Activated CD8-positive, alpha-beta memory T cell treated with anti-CD3 and anti-CD28 coated beads for 4 hours (primary cell): ENCODE data around the gene PAPOLG.

Experiments used
- DNase-seq, 2 donors: peaks; one replicate each; pipeline ENCODE4 v3.0.0-alpha.2; 2020; ENCODE audit warnings: low read depth in 2 of 2

PAPOLG gene

GRCh38 chr2:60756097-60757087, at the start of gene PAPOLG:
TSS of gene PAPOLG (plus strand) at chr2:60756268. CDS start at chr2:60756479, 211 bp downstream.
- DNase-seq: peak; percentile 93

- DNase-seq: no peak
Measured at GRCh38 chr2:60707750-60708371, 48.2 kb upstream of the PAPOLG start.

- DNase-seq: no peak
Measured at GRCh38 chr2:60708630-60709320, 47.3 kb upstream of the PAPOLG start.

DNA sequence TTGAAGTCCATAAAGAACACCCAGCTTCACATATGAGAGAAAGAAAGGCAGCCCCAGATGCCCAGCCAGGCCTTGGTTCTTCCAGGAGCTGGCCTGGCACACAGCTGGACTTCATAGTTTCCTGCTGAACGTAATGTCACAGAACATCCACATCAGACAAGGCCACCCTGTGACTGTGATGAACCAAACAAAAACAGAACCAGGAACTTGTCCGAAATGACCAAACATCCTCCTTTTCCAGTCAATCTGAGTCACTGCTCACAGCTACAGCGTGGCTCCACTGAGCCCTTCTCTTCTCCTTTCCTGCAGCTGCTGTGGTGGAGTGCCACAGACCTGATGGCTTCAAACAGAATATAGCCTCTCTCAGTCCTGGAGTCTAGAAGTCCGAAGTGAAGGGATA, 45.4 kb upstream of the PAPOLG start:
- DNase-seq: no peak

GRCh38 chr2:60715561-60715960, 40.5 kb upstream of the PAPOLG start:
- DNase-seq: no peak

DNA sequence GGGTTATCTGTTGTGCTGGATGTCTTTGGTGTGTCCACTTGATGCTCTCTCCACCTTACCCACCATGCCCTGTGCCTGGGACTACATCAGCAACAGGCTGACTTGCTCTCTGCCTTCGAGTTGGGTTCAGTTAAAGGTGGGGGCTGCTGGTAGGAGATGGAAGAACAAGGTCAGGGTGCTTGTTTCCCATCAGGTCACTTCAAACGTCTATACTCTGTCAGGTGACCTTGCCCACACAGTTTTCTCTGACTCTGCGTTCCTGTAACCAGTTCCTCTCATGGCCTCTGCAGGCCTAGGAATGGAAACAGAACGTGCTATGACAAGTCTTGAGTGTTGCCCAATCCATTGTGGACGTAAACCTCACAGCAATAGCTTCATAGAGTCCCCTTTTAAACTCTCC, 38.4 kb upstream of the PAPOLG start:
- DNase-seq: no peak

GRCh38 chr2:60719331-60719730, 36.7 kb upstream of the PAPOLG start:
- DNase-seq: no peak

GRCh38 chr2:60725466-60725865, 30.6 kb upstream of the PAPOLG start:
- no peak for DNase-seq

DNA sequence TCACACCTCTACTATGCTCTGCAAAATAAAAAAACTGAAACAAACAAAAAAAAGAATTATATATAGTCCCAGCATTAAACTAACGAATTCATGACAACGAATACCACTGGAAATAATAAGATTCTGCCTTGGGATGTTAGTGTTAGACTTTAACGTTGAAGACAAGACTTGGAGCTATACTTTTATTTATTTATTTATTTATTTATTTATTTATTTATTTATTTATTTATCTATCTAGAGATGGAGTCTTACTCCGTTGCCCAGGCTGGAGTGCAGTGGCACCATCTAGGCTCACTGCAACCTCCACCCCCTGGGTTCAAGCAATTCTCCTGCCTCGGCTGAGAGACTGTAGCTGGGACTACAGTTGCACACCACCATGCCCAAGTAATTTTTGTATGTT, 27.2 kb upstream of the PAPOLG start:
- DNase-seq: no peak

GRCh38 chr2:60735496-60736250, 20.4 kb upstream of the PAPOLG start:
- DNase-seq: no peak

DNA sequence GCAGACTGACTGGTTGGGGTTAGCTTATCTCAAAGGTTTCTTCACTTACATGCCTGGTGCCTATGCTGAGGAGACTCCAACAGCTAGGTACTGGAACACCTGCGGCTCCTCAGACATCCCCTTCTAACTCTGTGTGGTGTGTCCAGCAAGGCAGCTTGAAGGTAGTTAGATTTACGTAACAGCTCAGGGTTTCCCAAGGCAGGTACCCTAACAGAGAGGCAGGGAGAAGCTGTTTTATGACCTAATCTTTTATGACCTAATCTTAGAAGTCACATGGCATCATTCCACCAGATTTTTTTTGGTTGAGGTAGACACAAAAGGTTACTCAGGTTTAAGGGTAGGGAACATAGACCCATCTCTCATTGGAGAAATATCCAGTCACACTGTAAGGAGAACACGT, 17.4 kb upstream of the PAPOLG start:
- no peak for DNase-seq

DNA sequence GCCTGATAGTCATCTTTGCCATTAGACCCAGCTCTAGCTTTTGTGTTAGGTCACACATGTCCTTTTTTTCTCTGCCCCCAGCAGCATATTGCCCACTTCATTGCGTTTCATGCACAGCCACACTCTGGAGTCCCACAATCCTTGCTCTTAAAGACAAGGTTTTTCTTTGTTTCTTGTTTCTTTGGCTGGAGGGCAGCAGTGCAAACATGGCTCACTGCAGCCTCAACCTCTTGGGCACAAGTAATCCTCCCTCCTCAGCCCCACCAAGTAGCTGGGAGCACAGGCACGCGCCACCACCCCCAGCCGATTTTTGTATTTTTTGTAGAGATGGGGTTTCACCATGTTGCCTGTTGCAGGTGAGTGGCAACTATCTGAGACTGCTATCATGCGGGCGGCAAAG, 16.9 kb upstream of the PAPOLG start:
- no peak for DNase-seq

DNA sequence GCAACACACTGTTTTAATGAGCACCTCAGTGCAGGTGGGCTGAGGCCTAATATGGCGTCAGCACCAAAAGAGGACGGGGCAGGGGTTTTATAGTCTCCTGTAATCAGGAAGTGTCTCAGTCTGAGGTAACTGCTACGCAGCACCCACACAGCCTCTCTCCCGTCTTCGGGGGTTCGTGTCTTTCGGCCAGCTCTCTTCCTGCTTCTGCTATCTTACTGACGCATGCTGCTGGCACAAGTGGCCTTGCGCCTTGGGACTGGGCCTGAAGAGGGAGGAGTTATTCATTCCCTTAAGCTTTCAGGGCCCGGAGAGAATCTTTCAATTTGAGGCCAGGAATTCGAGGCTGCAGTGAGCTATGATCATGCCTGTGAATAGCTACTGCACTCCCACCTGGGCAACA, 14.5 kb upstream of the PAPOLG start:
- no peak for DNase-seq

DNA sequence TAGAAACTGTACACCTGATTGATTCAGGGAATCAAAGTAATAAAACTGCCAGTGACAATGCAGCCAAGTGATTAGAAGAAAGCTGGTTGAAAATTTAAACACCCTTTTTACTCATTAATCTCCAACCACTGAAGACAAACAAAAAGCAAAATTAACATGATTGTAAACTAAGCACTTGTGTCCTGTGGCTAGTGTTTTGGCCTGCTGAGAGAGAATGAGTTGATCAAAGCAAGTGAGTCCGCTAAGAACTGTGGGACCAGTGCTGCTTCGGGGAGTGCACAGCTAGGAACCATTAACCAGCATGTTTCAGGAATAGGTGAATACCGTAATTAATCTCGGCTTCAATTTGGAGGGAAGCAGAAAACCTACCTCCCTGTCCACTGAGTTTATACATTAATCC, 13.6 kb upstream of the PAPOLG start:
- no peak for DNase-seq

DNA sequence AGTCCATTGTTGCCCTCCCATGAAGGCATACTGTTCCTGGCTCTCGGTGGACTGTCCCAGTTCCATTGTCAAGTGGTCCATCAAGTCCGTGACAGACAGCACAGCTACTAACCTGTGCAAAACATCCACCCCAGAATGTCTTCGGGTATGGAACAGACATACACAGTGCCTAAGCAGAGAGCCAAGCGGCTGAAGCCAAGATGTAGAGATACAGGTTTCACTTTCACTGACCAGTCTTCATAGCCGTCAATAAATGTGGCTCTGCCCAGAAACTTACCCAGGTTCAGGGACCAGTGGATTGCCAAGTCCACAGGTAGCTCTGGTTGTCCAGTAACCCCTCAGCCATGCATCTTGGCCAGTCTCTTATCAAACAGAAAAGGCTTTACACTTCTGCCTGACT, 10.7 kb upstream of the PAPOLG start:
- no peak for DNase-seq

- no peak for DNase-seq
Measured at GRCh38 chr2:60745761-60746160, 10.3 kb upstream of the PAPOLG start.

- DNase-seq: no peak
Measured at GRCh38 chr2:60746318-60746717, 9.8 kb upstream of the PAPOLG start.

GRCh38 chr2:60759654-60760053, 3.6 kb downstream of the PAPOLG start:
- DNase-seq: no peak

DNA sequence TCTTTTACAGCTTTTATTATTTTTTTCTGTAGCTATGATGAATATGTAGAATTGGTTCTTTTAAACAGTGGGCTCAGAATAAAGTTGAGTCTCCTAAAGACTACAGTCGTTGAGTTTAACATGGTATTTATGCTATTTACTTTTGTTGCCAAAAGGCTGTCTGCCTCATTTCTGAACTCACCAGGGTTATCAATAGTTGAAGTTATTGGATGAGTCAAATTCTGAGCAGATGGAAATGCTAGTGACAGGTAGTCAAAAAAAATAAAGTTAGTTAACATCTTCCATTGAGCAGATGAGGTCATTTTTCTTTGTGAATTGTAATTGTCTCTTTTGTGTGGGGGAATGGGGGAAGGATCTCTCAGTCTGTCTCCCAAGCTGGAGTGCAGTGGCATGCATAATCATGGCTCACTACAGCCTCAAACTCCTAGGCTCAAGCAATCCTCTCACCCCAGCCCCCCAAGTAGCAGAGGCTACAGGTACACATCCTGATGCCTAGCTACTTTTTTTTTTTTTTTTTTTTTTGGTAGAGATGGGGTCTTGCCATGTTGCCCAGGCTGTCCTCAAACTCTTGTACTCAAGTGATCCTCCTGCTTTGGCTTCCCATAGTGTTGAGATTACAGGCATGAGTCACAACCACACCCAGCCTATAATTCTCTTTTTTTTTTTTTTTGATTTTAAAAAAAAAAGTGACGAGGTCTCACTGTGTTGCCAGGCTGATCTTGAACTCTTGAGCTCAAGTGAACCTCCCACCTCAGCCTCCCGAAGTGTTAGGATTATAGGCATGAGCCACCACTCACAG, 8.9 kb downstream of the PAPOLG start:
- DNase-seq: no peak

DNA sequence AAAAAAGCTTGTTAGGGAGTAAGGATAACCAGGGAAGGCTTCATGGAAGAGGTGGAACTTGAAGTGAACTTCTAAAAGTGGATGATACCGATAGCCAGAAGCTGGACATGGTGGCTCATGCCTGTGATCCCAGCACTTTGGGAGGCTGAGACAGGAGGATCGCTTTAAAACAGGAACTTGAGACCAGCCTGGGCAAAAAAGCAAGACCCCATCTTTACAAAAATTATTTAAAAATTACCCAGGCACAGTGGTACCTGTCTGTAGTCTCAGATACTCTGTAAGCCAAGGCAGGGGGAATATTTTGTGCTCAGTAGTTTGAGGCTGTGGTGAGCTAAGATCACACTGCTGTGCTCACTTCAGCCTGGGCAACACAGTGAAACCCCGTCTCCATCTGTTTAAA, 10.2 kb downstream of the PAPOLG start:
- DNase-seq: no peak

DNA sequence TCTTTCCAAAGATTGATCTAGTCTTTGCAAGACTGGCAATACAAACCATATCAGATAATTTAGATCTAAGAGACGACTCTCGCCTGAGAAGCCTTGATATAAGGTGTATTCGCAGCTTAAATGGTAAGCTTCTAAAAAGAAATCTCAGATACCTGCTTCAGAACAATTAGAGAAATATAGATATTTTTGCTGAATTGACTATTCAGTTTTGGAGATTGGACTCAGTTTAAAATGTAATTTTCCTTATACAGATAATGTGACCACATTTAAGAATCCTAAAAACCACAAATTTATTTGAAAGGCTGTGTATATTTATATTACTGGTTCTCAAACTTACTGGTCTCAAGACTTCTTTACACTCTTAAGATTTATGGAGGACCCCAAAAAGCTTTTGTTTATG, 15.4 kb downstream of the PAPOLG start:
- DNase-seq: no peak
